NK-92 treated with Interleukin-12 subunit alpha and Interleukin-12 subunit beta, amount 100 ng/mL, for 24 hours (cell line): ENCODE measurements around the gene BBS5.
A peak's percentile ranks its signal among the peaks of the same experiment; 100 is the strongest.
"Not testable (repeated sequence)": the region's sequence is repeated elsewhere in the genome, so short reads cannot be mapped to it uniquely, and the experiment has no call there.

ENCODE experiments used
- DNase-seq: peaks from one replicate; lab custom pipeline; 2025; lab: John Stamatoyannopoulos, UW

BBS5 gene

DNA sequence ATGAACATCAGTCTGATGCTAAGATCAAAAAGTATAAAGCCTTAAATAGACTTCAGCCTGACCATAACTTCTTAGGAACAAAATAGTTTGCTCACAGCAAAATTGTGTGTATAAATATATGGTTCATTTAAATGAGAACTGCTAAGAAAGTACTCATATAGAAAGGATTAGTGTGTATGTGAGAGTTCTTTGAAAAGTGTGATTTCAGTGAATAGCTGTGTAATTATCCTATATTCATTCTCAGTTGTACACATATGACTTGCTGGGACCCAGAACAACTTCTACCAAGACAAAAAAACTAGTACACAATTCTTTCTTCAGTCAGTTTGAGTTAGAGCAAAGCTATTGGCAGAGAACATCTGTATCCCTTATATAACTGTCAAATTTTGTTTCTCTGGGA is 7.2 kb downstream of the BBS5 start:
- no peak for DNase-seq

DNA sequence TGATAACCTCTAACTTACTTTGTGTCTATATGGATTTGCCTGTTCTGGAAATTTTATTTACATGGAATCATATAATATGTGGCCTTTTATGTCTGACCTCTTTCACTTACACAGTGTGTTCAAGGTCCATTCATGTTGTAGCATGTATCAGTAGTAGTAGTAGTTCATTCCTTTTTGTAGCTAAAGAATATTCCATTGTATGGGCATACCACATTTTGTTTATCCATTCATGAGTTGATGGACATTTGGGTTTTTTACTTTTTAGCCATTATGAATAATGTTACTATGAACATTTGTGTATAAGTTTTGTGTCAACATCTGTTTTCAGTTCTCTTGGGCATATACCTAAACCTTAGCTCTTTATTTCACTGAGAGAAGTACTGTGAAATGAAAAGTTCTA is 11.5 kb downstream of the BBS5 start:
- no peak for DNase-seq

DNA sequence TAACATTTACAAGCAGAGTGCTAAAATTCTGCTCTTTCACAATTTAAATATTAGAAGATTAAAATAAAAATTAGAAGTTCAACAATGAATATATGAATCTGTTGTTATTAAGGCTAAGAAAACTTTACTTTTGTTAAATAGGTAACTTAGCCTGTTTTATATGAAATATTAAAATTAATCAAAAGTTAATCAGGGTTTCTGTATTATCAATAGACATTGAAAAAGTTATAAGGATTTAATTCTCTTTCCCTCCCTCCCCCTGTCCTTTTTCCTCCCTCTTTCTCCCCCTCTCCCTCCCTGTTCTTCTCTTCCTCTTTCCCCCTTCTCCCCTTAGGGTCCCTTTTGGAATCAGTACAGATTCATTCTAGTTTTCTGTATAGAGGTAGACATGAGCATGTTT is 12.1 kb downstream of the BBS5 start:
- no peak for DNase-seq

DNA sequence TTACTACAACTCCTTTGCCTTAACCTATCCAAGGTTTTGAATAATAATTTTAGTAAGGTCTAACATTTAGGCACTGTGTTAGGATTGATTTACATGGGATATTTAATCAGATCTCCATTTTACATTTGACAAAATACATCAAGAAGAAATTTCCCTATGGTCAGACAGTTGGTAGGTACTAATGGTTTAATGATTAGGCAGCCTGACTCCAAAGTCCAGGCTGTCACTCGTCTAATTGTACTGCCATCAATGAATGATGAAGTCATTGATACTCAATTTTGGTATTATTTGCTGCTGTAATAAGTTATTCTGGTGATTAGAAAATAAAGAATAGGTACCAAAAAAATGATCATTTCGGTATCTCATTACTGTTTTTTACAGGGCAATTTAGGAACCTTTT is 14.1 kb downstream of the BBS5 start:
- DNase-seq = no peak

DNA sequence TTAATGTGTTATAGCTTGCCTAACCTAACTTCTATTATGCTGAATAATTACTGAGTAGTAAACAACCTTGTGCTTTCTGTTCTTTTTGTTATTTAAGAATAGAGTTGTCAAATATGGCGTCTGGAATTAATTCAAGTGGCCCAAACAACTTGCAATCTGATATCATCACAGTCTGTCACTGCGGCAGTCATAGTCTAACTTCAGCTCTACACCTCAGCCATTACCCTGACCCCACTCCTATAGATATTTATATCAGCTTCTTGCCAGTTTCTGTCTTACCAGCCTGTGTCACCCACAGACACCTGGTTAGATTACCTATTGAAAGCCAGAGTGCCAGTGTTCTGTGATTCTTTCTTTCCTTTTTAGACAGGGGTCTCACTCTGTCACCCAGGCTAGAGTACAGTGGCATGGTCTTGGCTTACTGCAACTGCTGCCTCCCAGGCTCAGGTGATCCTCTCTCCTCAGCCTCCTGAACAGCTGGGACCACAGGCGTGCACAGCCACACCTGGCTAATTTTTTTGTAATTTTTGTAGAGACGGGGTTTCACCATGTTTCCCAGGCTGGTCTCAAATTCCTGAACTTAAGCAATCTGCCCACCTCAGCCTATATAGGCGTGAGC is 16.1 kb downstream of the BBS5 start:
- DNase-seq = no peak

DNA sequence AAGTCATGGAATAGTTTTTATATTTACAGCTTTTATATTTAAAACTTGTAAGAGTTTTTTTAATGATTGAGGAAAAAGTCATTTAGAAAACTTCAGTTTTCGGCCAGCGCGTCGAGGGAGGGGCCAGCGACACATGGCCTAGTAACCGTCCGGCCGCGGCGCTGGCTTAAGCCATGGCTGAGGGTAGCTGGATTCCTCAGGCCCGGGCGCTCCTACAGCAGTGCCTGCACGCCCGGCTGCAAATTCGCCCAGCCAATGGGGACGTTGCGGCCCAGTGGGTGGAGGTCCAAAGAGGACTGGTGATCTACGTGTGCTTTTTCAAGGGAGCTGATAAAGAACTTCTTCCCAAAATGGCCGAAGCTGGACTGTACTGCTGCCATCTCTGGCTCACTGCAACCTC is 25.4 kb downstream of the BBS5 start:
- DNase-seq = no peak

DNA sequence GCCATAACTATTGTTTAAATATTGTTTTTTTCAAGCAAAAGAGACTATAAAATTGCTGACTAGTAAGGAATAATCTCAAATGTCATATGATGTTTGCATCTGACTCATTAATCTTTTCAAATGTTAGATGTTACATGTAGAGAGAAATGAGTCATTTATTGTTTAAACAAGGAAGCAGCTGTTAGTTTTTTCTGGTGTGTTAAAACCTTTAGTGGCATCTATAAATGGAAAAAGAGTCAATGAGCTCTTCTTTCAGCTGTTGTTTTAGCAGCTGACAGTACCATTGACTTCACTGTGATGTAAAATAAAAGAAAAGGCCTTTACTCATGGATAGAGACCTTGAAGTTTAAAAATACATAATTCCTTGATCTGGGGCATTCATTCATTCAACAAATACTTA is 28.4 kb downstream of the BBS5 start:
- DNase-seq = no peak

DNA sequence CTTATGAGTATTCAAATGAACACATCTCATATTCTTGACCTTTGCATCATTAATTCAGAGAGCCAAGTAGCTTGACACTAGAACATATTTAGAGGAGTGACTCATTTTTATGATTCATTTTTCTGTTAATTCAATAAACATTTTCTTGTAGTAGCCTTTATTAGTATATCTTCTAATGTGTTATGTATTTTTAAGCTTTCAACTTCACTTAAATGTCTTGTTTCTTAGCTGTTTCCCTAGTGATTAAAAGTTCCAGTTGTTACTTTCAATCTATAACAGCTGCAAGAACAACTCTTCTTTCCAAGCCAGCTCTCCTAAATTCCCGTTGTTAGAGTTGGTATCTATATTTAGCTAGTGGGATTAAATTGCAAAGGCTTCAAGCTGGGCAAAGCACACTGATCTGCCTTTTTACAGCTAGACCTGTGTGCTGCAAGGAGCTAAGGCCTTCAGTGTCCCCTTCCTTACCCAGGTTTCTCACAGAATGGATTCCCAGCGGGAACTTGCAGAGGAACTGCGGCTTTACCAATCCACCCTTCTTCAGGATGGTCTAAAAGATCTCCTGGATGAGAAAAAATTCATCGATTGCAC is 30.1 kb downstream of the BBS5 start, which contains the start of gene KLHL41:
Gene KLHL41, plus strand, starts transcription at position 405 of the 588 bp plus-strand sequence. Its CDS starts 77 bp downstream, at position 482.
- DNase-seq = no peak

DNA sequence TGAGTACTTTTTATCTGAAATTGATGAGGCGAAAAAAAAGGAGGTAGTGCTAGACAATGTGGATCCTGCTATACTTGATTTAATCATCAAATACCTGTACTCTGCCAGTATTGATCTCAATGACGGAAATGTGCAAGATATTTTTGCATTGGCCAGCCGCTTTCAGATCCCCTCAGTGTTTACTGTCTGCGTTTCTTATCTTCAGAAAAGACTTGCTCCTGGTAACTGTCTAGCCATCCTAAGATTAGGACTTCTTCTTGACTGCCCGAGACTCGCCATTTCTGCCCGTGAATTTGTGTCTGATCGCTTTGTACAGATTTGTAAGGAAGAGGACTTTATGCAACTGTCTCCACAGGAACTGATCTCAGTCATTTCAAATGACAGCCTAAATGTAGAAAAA is 30.7 kb downstream of the BBS5 start:
- no peak for DNase-seq

DNA sequence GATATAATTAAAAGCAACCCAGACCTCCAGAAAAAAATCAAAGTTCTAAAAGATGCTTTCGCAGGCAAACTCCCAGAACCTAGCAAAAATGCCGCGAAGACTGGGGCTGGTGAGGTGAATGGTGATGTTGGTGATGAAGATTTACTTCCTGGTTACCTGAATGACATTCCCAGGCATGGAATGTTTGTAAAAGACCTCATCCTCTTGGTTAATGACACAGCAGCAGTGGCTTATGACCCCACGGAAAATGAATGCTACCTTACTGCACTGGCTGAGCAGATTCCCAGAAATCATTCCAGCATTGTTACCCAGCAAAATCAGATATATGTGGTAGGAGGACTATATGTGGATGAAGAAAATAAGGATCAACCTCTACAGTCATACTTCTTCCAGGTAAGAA is 31.2 kb downstream of the BBS5 start:
- DNase-seq = no peak

DNA sequence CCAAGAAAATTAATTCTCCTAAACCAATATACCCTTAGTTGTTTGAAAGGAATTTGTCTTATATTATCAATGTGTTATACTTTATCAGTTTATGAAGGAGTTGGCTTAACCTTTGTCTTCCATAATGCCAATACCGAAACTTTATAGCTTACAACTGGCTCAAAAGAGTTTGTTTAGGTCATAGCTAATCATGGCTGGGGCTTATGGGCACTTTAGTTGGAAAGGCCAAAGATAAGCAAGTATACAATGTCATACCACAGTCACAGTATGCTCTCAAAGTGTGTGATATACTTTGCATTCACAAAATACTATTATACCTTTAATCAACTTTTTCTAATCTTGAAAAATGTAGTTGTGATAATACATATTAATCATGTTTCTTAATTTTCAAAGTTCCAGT is 32.5 kb downstream of the BBS5 start:
- no peak for DNase-seq

DNA sequence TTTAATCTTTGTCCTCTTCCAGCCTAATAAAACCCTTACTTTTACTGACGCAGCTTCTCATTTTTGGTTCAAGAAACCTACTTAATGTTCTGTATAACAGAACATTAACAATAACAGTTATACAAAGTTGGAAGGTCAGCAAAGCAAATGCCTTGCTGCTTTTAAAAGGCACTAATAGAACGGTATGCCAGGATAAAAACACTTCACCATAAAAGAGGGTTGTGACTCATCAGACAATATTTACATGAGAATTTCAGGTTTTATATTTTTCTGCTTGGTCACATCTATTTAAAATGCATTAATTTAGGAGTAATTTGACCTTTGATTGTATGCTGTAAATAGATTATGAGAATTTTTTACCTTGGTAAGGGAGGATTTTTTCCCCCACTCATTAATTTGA is 33.2 kb downstream of the BBS5 start:
- DNase-seq = no peak

DNA sequence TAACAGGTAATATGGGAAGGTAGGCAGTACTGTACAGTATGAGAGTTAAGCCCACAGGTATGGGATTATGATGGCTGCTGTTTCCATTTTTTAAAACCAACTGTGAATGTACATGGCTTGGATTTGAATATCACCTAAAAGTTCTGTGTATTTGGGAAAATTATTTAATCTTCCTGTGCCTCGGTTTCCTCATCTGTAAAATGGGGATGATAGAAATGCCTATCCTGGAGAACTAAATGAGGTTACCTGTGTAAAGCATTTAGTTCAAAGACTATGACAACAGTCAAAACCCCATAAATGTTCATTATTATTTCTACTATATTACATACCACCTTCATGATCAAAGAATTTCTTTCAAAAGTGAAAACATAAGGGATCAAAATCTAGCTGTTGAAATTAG is 33.8 kb downstream of the BBS5 start:
- no peak for DNase-seq

DNA sequence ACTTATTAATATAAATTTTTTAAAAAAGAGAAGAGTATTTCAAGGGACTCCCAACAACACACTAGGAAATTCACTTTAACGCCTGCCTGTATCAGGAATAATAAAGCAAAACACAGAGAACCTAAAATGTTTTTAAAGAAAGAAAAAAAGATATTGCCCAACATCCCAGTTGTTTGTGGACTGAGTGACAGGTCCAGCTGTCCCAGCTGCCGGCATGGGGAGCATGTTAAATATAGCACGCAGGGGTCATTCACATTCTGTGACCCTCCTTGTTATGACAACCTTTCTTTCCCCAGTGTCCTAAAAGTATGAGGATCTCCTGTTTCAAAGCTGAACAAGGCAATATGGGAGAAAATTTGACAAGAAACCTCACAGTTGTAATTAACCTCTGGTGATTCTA is 34.6 kb downstream of the BBS5 start:
- no peak for DNase-seq

DNA sequence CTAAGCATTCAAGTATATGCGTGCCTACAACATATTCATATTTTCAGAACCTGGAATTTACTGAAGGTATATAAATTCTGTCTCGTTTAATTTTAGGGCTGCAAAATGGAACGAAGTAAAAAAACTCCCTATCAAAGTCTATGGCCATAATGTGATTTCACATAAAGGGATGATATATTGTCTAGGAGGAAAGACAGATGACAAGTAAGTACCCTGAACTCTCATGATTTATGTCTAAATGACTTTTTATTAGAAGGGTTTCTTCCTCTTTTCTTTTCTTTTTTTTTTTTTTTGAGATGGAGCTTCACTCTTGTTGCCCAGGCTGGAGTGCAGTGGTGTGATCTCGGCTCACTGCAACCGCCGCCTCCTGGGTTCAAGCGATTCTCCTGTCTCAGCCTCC is 35.5 kb downstream of the BBS5 start:
- DNase-seq = not testable (repeated sequence)

DNA sequence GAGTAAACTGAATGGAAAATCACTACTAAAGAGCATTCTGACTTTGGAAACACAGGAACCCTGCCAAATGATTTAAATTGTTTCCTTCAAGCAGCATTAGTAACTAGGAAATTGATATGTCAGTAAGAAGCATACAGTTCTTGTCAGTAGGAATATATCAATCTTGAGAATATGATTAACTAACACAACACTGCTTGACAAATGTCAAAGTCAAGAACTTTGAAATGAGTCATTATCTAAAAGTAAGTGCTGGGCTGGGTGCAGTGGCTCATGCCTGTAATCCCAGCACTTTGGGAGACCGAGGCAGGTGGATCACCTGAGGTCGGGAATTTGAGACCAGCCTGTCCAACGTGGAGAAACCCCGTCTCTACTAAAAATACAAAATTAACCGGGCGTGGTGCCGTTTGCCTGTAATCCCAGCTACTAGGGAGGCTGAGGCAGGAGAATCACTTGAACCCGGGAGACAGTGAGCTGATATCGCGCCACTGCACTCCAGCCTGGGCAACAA is 37.2 kb downstream of the BBS5 start:
- not testable (repeated sequence) for DNase-seq

DNA sequence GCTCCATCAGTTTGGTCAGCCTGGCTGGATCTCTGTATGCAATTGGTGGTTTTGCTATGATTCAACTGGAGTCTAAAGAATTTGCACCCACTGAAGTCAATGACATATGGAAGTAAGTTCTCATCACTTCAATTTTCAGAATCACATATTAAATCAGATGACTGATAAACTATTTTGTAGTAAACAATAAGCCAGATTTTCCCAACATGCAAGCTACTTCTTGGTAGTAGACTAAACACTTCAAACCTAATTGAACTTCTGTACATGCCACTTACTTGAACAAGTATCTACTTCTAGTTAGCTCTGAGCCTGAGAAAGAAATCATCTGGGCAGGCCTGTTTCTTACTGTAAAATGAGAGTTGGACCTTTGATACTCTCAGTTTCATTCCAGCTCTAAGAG is 41.6 kb downstream of the BBS5 start:
- DNase-seq = no peak

DNA sequence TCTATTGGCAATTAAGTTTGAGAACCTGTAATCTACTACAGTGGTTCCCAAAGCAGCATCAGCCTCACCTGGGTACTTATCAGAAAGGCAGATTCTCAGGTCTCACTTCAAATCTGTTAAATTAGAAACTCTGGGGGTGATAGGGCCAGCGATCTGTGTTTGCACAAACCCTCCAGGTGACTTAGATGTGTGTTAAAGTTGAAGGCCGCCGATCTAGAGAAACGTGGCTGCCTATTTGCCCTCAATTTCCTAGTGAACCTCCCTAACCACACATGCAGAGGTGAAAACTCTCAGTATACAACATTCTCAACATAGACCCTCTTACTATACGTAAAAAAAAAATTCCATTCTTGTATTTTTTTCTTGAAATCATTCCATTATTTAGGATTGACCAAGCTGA is 44.4 kb downstream of the BBS5 start:
- DNase-seq = no peak

DNA sequence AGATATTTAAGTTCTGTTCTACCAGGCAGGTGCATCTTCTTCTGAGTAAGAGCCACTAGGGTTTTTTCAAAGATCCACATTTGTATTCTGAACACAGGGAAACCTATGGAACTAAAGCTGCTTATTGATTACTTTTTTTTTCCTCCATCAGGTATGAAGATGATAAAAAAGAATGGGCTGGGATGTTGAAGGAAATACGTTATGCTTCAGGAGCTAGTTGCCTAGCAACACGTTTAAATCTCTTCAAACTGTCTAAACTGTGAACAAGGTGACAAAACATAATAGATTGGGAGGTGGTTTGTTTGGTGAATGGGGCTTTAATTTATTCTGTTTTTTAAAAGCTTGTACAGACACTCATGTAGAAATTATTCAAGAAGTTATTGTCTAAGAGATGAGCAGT is 46.1 kb downstream of the BBS5 start:
- no peak for DNase-seq

DNA sequence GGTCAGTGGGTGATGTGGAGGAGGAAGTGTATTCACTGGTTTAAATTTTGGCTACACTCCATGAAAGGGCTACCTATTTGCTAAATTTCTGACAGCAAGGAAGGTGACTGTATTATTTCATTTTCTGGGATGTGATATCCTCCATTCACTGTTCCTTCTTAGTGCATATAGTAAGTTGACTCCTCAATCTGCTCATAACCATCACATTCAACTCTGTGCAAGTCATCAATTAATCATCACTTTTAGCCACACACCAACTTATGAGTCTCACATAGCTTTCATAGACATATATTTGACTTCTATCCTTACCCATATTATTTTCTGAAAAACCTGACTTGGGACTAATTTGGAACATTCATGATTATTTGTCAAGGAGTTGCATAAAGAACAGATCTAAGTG is 47.2 kb downstream of the BBS5 start:
- DNase-seq = no peak

DNA sequence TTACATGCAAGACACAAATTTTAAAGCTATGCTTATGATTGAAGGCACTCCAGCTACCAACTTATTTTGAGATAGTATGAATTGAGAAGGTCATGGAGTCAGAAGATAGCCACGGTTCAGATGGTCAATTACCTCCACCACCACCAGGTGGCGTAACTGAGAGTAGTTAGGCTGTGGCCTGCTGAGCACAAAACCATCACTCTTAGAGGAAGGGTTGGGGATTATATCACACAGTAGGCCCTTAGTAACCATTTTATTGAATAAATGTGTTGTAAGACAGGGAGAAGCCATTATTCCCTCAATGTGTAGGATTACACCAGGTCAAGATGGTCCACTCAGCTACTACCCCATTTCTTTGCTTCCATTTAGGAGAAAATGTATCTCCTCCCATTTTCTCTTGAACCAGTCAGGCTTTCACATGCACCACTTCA is 49.0 kb downstream of the BBS5 start:
- peak; percentile 37 for DNase-seq

DNA sequence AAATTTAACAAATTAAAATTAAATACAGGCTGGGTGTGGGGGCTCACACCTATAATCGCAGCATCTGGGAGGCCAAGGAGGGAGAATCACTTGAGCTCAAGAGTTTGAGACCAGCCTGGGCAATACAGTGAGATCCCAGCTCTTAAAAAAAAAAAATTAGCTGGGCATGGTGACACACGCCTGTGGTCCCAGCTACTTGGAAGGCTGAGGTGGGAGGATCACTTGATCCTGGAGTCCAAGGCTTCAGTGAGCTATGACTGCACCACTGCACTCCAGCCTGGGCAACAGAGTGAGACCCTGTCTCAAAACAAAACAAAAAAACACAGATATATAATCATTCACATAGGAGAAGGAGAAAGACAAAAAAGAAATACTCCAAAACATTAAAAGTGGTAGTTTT is 60.2 kb downstream of the BBS5 start:
- not testable (repeated sequence) for DNase-seq

DNA sequence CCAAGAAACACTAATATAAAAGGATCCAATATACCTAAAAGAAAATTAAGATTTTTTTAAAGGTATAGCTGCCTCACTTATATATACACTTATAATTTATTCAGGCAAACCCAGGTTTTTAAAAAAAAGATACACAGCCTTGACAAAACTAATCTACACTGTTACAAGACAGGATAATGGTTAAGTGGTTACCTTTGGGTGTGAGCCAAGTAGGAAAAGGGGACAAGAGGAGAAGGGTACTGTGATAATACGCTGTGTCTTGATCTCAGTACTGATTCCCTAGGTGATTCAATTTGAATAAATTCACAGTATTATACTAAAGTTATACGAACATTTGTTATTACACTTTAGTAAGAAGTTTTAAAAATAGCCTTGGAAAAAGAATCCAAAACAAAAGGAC is 60.9 kb downstream of the BBS5 start:
- no peak for DNase-seq

DNA sequence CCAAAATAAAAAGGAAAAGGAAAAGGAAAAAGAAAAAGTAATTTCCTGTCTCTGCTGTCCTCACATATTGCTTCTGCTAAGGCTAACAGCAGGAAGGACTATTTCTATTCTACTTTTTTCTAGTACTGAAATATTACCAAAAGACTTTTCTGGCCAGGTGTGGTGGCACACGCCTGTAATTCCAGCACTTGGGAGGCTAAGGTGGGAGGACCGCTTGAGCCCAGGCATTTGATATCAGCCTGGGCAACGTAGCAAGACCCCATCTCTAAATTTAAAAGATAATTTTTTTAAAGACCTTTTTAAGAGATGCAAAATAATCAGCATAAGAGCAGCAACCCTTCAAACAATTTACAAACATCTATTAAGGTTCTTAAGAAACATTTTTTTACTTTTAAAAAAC is 63.1 kb downstream of the BBS5 start:
- no peak for DNase-seq
